HEK293T (cell line): Measurements from ENCODE around the gene EML5.

Experiments
- CTCF ChIA-PET: fragments of 350-600 bp; formaldehyde crosslinking; extraction: SDS; loops from one replicate; lab custom pipeline; 2021; ENCODE audit warnings: antibody characterized with exemption, inconsistent platforms; lab: Yijun Ruan, JAX
- POLR2A ChIA-PET: fragments of 350-600 bp; formaldehyde crosslinking; extraction: SDS; loops from one replicate; lab custom pipeline; 2020; ENCODE audit warnings: antibody characterized with exemption, inconsistent platforms; lab: Yijun Ruan, JAX
- DNase-seq: peaks from one replicate; pipeline ENCODE4 v3.0.0; 2012; ENCODE audit warnings: mixed read lengths; ENCODE audit errors: extremely low spot score
- ARNT ChIP-seq: fragments of 450-650 bp; IDR thresholded peaks from 2 replicates; pipeline ENCODE4 v1.6.1; 2017; ENCODE audit warnings: mild to moderate bottlenecking
- BHLHE40 ChIP-seq: fragments of 450-650 bp; IDR thresholded peaks from 2 replicates; pipeline ENCODE4 v1.6.1; 2016; ENCODE audit warnings: mild to moderate bottlenecking, moderate library complexity, borderline replicate concordance
- CTBP1 ChIP-seq: fragments of 450-650 bp; IDR thresholded peaks from 2 replicates; pipeline ENCODE4 v1.6.1; 2016; ENCODE audit warnings: borderline replicate concordance
- ELF4 ChIP-seq: fragments of 450-650 bp; IDR thresholded peaks from 2 replicates; pipeline ENCODE4 v1.6.1; 2017; ENCODE audit warnings: antibody characterized with exemption
- FOXA1 ChIP-seq: fragments of 450-650 bp; IDR thresholded peaks from 2 replicates; pipeline ENCODE4 v1.6.1; 2016; ENCODE audit warnings: mild to moderate bottlenecking
- FOXK2 ChIP-seq: fragments of 450-650 bp; IDR thresholded peaks from 2 replicates; pipeline ENCODE4 v1.6.1; 2016; ENCODE audit warnings: mild to moderate bottlenecking
- FOXM1 ChIP-seq: fragments of 450-650 bp; IDR thresholded peaks from 2 replicates; pipeline ENCODE4 v1.6.1; 2017; ENCODE audit warnings: mild to moderate bottlenecking, borderline replicate concordance
- HDGF ChIP-seq: fragments of 450-650 bp; IDR thresholded peaks from 2 replicates; pipeline ENCODE4 v1.6.1; 2017; ENCODE audit warnings: antibody characterized with exemption, borderline replicate concordance
- L3MBTL2 ChIP-seq: fragments of 450-650 bp; conservative IDR thresholded peaks from 2 replicates; pipeline ENCODE4 v1.6.1; 2016; ENCODE audit warnings: mild to moderate bottlenecking
- LEF1 ChIP-seq: fragments of 450-650 bp; IDR thresholded peaks from 2 replicates; pipeline ENCODE4 v1.6.1; 2017; ENCODE audit warnings: mild to moderate bottlenecking, borderline replicate concordance
- NFRKB ChIP-seq: fragments of 450-650 bp; IDR thresholded peaks from 2 replicates; pipeline ENCODE4 v1.6.1; 2016; ENCODE audit warnings: mild to moderate bottlenecking, moderate library complexity
- PKNOX1 ChIP-seq: fragments of 450-650 bp; IDR thresholded peaks from 2 replicates; pipeline ENCODE4 v1.6.1; 2016
- SP1 ChIP-seq: fragments of 450-650 bp; IDR thresholded peaks from 2 replicates; pipeline ENCODE4 v1.6.1; 2017
- SUZ12 ChIP-seq: fragments of 450-650 bp; IDR thresholded peaks from 2 replicates; pipeline ENCODE4 v1.6.1; 2016; ENCODE audit warnings: mild to moderate bottlenecking
- TARDBP ChIP-seq: fragments of 450-650 bp; IDR thresholded peaks from 2 replicates; pipeline ENCODE4 v1.6.1; 2016
- ZNF384 ChIP-seq: fragments of 450-650 bp; IDR thresholded peaks from 2 replicates; pipeline ENCODE4 v1.6.1; 2016

Gene EML5

GRCh38 chr14:88599761-88600439, 192.9 kb downstream of the EML5 start:
- ChIA-PET CTCF (interaction anchor here (0.6 kb wide), 1 partner anchor 1487 kb away, joined by 3 read pairs; no protein-coding TSS in a partner anchor), POLR2A (no interaction called here)
- TF ChIP-seq HDGF (no peak), FOXA1 (no peak), CTBP1 (no peak), L3MBTL2 (no peak), ARNT (no peak), TARDBP (no peak), FOXK2 (no peak), LEF1 (no peak), ELF4 (no peak)
- DNase-seq = no peak

- CTCF ChIA-PET = no interaction called here
- DNase-seq = no peak
- no peak for TF ChIP-seq BHLHE40
- TF ChIP-seq PKNOX1 = no peak
- TF ChIP-seq CTBP1 = no peak
- TF ChIP-seq FOXM1 = no peak
- no peak for TF ChIP-seq NFRKB
- no peak for TF ChIP-seq ARNT
- no peak for TF ChIP-seq SP1
- TF ChIP-seq FOXK2 = no peak
- TF ChIP-seq HDGF = no peak
- no peak for TF ChIP-seq FOXA1
- no peak for TF ChIP-seq LEF1
- TF ChIP-seq SUZ12 = no peak
- POLR2A ChIA-PET = no interaction called here
These were observed 193.4 kb downstream of the EML5 start for GRCh38 chr14:88599326-88599725.

- DNase-seq = no peak
- TF ChIP-seq ZNF384 (no peak), LEF1 (no peak), CTBP1 (no peak), ELF4 (no peak), FOXK2 (no peak), BHLHE40 (no peak), FOXA1 (no peak), NFRKB (no peak), FOXM1 (no peak), SUZ12 (no peak), L3MBTL2 (no peak)
- CTCF ChIA-PET = no interaction called here
- POLR2A ChIA-PET = interaction anchor here (0.7 kb wide), 1 partner anchor 14 kb away, joined by 5 read pairs; no protein-coding TSS in a partner anchor
These were observed 194.6 kb downstream of the EML5 start for GRCh38 chr14:88598097-88598675.

GRCh38 chr14:88597601-88598000, 195.2 kb downstream of the EML5 start:
- DNase-seq = no peak
- no peak for TF ChIP-seq ELF4
- TF ChIP-seq CTBP1 = no peak
- TF ChIP-seq BHLHE40 = no peak
- TF ChIP-seq L3MBTL2 = no peak
- TF ChIP-seq FOXA1 = no peak
- no peak for TF ChIP-seq PKNOX1
- TF ChIP-seq NFRKB = no peak
- TF ChIP-seq LEF1 = no peak
- no peak for TF ChIP-seq SP1
- no peak for TF ChIP-seq SUZ12
- no peak for TF ChIP-seq FOXM1
- TF ChIP-seq TARDBP = no peak
- TF ChIP-seq FOXK2 = no peak
- TF ChIP-seq ARNT = no peak
- no peak for TF ChIP-seq HDGF
- TF ChIP-seq ZNF384 = no peak
- ChIA-PET CTCF (no interaction called here), POLR2A (interaction anchor here (0.7 kb wide), 1 partner anchor 13 kb away, joined by 5 read pairs; no protein-coding TSS in a partner anchor)

- POLR2A ChIA-PET = no interaction called here
- TF ChIP-seq SP1 (no peak), BHLHE40 (no peak), SUZ12 (no peak), HDGF (no peak), ELF4 (no peak), FOXK2 (no peak), NFRKB (no peak)
- CTCF ChIA-PET = no interaction called here
- DNase-seq = no peak
These were observed 195.7 kb downstream of the EML5 start for GRCh38 chr14:88597038-88597437.

- ChIA-PET CTCF (no interaction called here), POLR2A (no interaction called here)
- no peak for DNase-seq
- TF ChIP-seq ZNF384 = no peak
- TF ChIP-seq LEF1 = no peak
- no peak for TF ChIP-seq BHLHE40
- TF ChIP-seq SUZ12 = no peak
- TF ChIP-seq FOXM1 = no peak
- TF ChIP-seq CTBP1 = no peak
These were observed 200.7 kb downstream of the EML5 start for GRCh38 chr14:88592031-88592430.
